Measurements from ENCODE around the gene SCUBE1.

DNA sequence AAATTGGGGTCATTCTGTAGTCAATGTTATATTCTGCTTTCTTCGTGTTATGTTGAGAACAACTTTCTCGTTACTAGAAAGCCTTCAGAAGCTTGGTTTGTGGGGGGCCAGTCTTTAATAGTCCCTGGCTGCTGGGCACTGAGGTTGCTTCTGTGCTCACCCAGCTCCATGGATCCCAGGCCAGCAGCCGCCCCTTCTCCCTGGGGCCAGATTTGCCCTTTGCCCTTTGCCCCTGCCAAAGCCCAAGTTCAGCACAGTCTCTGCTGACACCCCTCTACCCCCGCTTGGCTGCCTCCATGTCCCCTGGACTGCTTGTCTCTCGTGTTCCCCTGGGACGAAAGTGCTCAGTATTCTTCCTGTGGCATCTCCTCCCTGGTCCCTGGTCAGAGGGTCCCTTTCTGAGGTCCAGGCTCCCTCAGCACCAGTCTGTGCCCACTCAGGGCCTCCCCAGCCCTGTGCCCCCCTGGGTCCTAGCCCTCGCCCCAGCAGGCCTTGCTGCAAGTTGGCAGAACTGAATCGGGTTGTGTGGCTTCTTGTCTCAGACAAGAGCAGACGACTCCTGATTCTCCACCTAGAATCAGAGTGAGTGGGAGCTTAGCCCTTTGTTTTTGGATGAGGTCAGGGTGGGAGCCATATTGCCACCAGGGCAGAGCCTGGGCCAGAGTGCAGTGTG lies 185.2 kb downstream of the SCUBE1 start:
- TF ChIP-seq, protein P1, sequence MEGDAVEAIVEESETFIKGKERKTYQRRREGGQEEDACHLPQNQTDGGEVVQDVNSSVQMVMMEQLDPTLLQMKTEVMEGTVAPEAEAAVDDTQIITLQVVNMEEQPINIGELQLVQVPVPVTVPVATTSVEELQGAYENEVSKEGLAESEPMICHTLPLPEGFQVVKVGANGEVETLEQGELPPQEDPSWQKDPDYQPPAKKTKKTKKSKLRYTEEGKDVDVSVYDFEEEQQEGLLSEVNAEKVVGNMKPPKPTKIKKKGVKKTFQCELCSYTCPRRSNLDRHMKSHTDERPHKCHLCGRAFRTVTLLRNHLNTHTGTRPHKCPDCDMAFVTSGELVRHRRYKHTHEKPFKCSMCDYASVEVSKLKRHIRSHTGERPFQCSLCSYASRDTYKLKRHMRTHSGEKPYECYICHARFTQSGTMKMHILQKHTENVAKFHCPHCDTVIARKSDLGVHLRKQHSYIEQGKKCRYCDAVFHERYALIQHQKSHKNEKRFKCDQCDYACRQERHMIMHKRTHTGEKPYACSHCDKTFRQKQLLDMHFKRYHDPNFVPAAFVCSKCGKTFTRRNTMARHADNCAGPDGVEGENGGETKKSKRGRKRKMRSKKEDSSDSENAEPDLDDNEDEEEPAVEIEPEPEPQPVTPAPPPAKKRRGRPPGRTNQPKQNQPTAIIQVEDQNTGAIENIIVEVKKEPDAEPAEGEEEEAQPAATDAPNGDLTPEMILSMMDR (IDR thresholded peaks at IDR 0.05), result no peak
- TF ChIP-seq POLR2AphosphoS5 (IDR thresholded peaks at IDR 0.05; ENCODE audit: low read depth, low read length), result no peak
- TF ChIP-seq, protein P2, sequence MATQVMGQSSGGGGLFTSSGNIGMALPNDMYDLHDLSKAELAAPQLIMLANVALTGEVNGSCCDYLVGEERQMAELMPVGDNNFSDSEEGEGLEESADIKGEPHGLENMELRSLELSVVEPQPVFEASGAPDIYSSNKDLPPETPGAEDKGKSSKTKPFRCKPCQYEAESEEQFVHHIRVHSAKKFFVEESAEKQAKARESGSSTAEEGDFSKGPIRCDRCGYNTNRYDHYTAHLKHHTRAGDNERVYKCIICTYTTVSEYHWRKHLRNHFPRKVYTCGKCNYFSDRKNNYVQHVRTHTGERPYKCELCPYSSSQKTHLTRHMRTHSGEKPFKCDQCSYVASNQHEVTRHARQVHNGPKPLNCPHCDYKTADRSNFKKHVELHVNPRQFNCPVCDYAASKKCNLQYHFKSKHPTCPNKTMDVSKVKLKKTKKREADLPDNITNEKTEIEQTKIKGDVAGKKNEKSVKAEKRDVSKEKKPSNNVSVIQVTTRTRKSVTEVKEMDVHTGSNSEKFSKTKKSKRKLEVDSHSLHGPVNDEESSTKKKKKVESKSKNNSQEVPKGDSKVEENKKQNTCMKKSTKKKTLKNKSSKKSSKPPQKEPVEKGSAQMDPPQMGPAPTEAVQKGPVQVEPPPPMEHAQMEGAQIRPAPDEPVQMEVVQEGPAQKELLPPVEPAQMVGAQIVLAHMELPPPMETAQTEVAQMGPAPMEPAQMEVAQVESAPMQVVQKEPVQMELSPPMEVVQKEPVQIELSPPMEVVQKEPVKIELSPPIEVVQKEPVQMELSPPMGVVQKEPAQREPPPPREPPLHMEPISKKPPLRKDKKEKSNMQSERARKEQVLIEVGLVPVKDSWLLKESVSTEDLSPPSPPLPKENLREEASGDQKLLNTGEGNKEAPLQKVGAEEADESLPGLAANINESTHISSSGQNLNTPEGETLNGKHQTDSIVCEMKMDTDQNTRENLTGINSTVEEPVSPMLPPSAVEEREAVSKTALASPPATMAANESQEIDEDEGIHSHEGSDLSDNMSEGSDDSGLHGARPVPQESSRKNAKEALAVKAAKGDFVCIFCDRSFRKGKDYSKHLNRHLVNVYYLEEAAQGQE (IDR thresholded peaks at IDR 0.05; ENCODE audit: insufficient read depth in 1 of 2, low read depth in 2 of 2, low read length in 1 of 2), result no peak
